GM18505 (cell line): ENCODE measurements around the gene C10orf71.

Experiments
- ATAC-seq: cut with Tn5 transposase; IDR thresholded peaks from one replicate; pipeline ENCODE4 v1.9.1; 2021; ENCODE audit not compliant: unreplicated experiment
- POLR2A ChIP-seq: IDR thresholded peaks from 4 replicates; pipeline ENCODE4 v1.6.1; 2011; ENCODE audit warnings: borderline replicate concordance; ENCODE audit not compliant: insufficient read depth, insufficient read length; ENCODE audit errors: extremely low read depth

C10orf71 gene

GRCh38 chr10:49321021-49321420 is 22.1 kb downstream of the C10orf71 start:
- no peak for ATAC-seq
- no peak for TF ChIP-seq POLR2A

DNA sequence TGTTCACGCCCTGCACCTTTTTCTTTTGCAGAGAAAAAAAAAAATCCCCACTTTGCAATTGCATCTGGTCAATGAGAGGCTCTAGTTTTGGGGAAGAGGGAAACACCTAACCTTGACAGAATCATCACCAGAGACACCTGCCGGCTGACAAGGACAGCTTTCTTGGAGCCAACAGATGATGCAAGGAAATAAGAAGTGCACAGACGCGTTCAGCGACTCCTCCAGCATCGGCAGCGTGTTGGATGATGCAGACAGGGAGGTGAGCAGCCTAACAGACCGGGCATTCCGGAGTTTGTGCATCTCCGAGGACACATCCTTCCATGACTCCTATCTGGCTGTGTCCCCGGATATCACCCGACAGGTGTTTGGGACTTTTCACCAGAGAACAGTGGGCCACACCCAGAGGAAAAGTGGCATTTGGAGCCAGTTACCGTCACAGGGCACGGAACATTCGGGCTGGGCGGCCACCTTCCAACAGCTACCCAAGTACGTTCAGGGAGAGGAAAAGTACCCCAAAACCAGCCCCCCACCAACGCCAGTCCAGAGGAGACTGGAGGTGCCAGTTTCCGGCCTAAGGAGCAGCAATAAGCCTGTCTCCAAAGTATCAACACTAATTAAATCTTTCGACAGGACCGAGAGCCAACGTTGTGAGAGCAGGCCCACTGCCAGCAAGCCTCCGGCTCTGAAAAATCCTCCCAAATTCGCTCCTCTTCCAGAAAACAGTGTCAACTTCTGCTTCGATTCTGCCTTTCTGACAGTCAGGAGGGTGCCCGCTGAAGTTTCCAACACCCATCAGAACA is 23.6 kb downstream of the C10orf71 start:
- no peak for TF ChIP-seq POLR2A
- no peak for ATAC-seq

DNA sequence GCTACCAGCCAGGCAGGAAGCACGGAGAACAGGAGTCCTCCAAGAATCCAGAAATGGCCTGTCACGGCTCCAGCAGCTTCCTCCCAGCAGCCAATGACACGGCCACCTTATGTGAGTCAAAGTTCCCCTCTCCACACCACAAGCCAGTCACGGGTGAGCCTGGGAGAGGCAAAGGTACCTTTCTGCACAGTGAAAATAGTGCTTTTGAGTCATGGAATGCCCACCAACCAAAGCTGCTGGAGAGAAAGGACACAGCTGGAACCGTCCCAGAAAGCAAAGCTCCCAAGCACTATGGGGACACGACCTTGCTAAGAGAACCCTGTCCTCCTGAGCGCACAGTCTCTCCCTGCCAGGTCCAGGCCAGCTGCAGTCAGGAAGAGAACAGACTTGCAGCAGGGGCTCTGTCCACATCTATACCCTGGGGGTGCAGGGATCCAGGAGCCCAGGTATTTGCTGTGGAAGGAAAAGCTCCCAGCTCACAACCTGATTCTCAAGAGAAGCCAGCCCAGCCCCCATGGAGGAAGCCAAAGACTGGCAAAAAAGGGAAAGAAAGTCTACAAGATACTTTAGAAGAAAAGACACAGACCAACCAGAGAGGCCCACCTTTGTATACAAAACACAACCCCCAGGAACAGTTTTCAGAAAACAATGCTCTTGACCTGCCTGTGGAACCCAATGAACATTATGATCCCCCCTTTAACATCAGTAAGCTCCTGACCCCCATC is 24.4 kb downstream of the C10orf71 start:
- no peak for ATAC-seq
- no peak for TF ChIP-seq POLR2A

DNA sequence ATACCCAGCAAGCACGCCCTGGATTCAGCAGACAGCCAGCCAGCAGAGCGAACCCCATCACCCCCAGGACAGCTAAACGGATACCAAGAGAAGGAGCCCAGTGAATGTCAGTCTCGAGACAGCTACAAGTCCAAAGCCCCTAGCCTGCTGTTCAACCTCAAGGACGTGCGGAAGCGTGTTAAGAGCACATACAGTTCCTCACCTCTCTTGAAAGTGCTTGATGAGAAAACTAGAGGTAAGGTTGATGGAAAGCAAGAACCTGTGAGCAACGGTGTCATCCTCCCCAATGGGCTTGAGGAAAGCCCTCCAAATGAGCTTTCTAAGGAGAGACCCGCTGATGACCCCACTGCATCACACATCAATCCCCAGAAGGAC is 24.9 kb downstream of the C10orf71 start:
- TF ChIP-seq POLR2A = no peak
- ATAC-seq = no peak

- TF ChIP-seq POLR2A = no peak
Measured at GRCh38 chr10:49324711-49325110, 25.7 kb downstream of the C10orf71 start.

GRCh38 chr10:49325131-49325915 is 26.4 kb downstream of the C10orf71 start:
- ATAC-seq = no peak

More at GRCh38 chr10:49324711-49325110, 25.7 kb downstream of the C10orf71 start:
- no peak for ATAC-seq

GRCh38 chr10:49325916-49326783 is 27.2 kb downstream of the C10orf71 start:
- TF ChIP-seq POLR2A = no peak

More at GRCh38 chr10:49325131-49325915, 26.4 kb downstream of the C10orf71 start:
- TF ChIP-seq POLR2A = no peak

GRCh38 chr10:49327036-49327813 is 28.3 kb downstream of the C10orf71 start:
- TF ChIP-seq POLR2A = no peak
- no peak for ATAC-seq

More at GRCh38 chr10:49325916-49326783, 27.2 kb downstream of the C10orf71 start:
- ATAC-seq = no peak

- no peak for ATAC-seq
- no peak for TF ChIP-seq POLR2A
Measured at GRCh38 chr10:49328401-49329145, 29.6 kb downstream of the C10orf71 start.

- no peak for ATAC-seq
- no peak for TF ChIP-seq POLR2A
Measured at GRCh38 chr10:49329146-49329505, 30.2 kb downstream of the C10orf71 start.

DNA sequence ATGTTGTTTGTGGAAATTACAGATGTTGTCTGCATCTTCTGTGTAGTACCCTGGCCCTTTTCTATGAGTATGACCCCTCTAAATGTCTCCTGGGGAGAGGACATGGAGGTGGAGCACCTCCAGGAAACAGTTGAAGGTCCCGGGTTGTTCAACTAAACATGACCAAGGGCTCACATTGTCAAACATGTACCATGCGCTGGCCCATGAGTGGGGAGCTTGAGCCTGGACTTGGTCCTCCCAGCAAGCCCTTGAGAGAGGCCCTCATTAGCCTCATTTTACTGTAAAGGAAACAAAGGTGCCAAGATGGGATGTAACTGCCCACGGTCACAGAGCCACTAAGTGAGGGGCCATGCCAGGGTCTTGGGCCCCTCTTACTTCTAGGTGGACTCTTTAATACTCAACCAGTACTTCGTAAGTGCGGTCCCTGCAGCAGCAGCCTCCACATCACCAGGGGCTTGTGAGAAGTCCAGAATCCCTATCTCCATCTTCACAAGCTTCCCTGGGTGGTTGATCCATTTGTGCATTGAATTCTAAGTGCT is 31.2 kb downstream of the C10orf71 start:
- no peak for TF ChIP-seq POLR2A
- ATAC-seq = no peak

- no peak for TF ChIP-seq POLR2A
- no peak for ATAC-seq
Measured at GRCh38 chr10:49331431-49331830, 32.5 kb downstream of the C10orf71 start.

- TF ChIP-seq POLR2A = no peak
- no peak for ATAC-seq
Measured at GRCh38 chr10:49332333-49332732, 33.4 kb downstream of the C10orf71 start.
